ENCODE results near the gene ARMC5. TPM values are rescaled to one million over a fixed set of nuclear protein-coding genes. Genes with fewer than 3 reads are reported as not detected.

The ARMC5 gene
- total and polyA plus RNA-seq, 9 of the 15 experiments (the other 6 are each of a cell fraction or from before 2014, with no cell fraction given) = 0.11 to 13.5 (median 2.1) TPM

- CTCF ChIA-PET (ENCODE audit: low intra/inter-chr PET ratio) = interaction anchor here (0.7 kb wide), 1 partner anchor 245 kb away, joined by 3 read pairs; no protein-coding TSS in a partner anchor
- no TSS peak for BruUV-seq (replicated peaks)
- TF ChIP-seq SP1 (CRISPR knock-in tag; IDR thresholded peaks at IDR 0.05) = no peak
- TF ChIP-seq ILK (tag; IDR thresholded peaks at IDR 0.05; ENCODE audit: borderline replicate concordance, low read depth) = no peak
- TF ChIP-seq HCFC1 (IDR thresholded peaks at IDR 0.05; ENCODE audit: low read depth, low read length) = peak; percentile 30; the same call in 1 of the 2 replicates
- no peak for TF ChIP-seq SP2 (IDR thresholded peaks at IDR 0.05; ENCODE audit: extremely low read depth, low read depth, low read length, poor library complexity, severe bottlenecking)
- no peak for TF ChIP-seq PCBP2 (IDR thresholded peaks at IDR 0.05; ENCODE audit: low read depth, low read length, poor library complexity, severe bottlenecking)
- TF ChIP-seq ZSCAN32 (CRISPR knock-in tag; IDR thresholded peaks at IDR 0.05) = no peak
- TF ChIP-seq KLF10 (CRISPR knock-in tag; IDR thresholded peaks at IDR 0.05) = no peak
- TF ChIP-seq MNT (conservative IDR thresholded peaks at IDR 0.05) = 0 out of 4 replicates have a peak, but pooled peaks have one; percentile 18 to 30
- TF ChIP-seq HNRNPH1 (optimal IDR thresholded peaks at IDR 0.05; ENCODE audit: low read depth, low read length) = no peak
- TF ChIP-seq ZNF431 (CRISPR knock-in tag; IDR thresholded peaks at IDR 0.05) = no peak
- no peak for TF ChIP-seq ZNF75A (CRISPR knock-in tag; IDR thresholded peaks at IDR 0.05)
- peak; percentile 40; the same call in 1 of the 2 replicates for TF ChIP-seq MTA3 (IDR thresholded peaks at IDR 0.05; ENCODE audit: borderline replicate concordance)
- TF ChIP-seq GABPA (tag; conservative IDR thresholded peaks at IDR 0.05; ENCODE audit: low read depth) = no peak
- no peak for TF ChIP-seq MBD2 (IDR thresholded peaks at IDR 0.05; ENCODE audit: borderline replicate concordance, low read depth)
- no peak for TF ChIP-seq DMBX1 (CRISPR knock-in tag; IDR thresholded peaks at IDR 0.05; ENCODE audit: borderline replicate concordance)
- 0 out of 2 replicates have a peak, but pooled peaks have one; percentile 22 for TF ChIP-seq ELF1 (tag; IDR thresholded peaks at IDR 0.05)
- TF ChIP-seq ZBTB33 (CRISPR knock-in tag; IDR thresholded peaks at IDR 0.05) = no peak
These were observed 7.5 kb upstream of the ARMC5 start for GRCh38 chr16:31451681-31452351.

More at GRCh38 chr16:31451681-31452351, 7.5 kb upstream of the ARMC5 start:
- WGBS (ENCODE audit: insufficient coverage, low coverage, missing lambda C conversion rate) = 32% methylated on average over 11 of the region's 11 CpGs
- ATAC-seq (peak; percentile 80), FAIRE-seq (peak; percentile 63), DNase-seq (ENCODE audit: extremely low read depth in 1 of 4, low spot score in 3 of 4) (peak; percentile 62 to 84 (median 67))
- no peak overlapping the region for H3K4me3 ChIP-seq
- no peaks in the 10 kb centered on the region for H3K9me3 ChIP-seq (replicated peaks; ENCODE audit: control insufficient read depth, insufficient read depth, low read depth, low read length)
- peak overlapping the region in 1 of 2 experiments; percentile 62; a peak in 1 of 4 replicates for H3K9ac ChIP-seq (ENCODE audit: insufficient read depth in 1 of 2, low read depth in 2 of 2, low read length in 2 of 2)
- H3K27me3 ChIP-seq (ENCODE audit: control insufficient read depth in 2 of 2, insufficient read depth in 2 of 2, low read length in 2 of 2) = no peaks in the 10 kb centered on the region
- no peaks in the 10 kb centered on the region for H3K9me1 ChIP-seq (ENCODE audit: control insufficient read depth, insufficient read depth, low read length)
- intact Hi-C loops (cut with micrococcal nuclease) = loop anchor here (2.0 to 10.0 kb wide), 4 partner anchors 50 to 497 kb away; partner anchors contain the start of gene SETD1A
- peaks cover 48 to 49% of the 10 kb centered on the region in 2 experiments for H3K4me1 ChIP-seq (replicated peaks in 1 of 2; ENCODE audit: control insufficient read depth in 2 of 2, insufficient read depth in 2 of 2, low read length in 2 of 2)
- H3K79me2 ChIP-seq (ENCODE audit: control insufficient read depth, insufficient read depth, low read length) = peaks cover 27% of the 10 kb centered on the region
- H4K20me1 ChIP-seq (replicated peaks; ENCODE audit: control insufficient read depth, insufficient read depth, low read length) = no peaks in the 10 kb centered on the region; the same call in 1 of the 2 replicates
- H3K27ac ChIP-seq (ENCODE audit: extremely low read depth, low read depth, low read length) = no peak overlapping the region
- H3K36me3 ChIP-seq (ENCODE audit: control insufficient read depth, insufficient read depth, low read length) = peaks cover 15% of the 10 kb centered on the region; the same call in 1 of the 3 replicates
- POLR2A ChIA-PET = interaction anchor here (0.6 to 1.9 kb wide), 9 partner anchors 9 to 677 kb away, joined by 3 to 10 read pairs (median 3); partner anchors contain the start of gene ZNF843
- H3K4me2 ChIP-seq (ENCODE audit: insufficient read depth, low read length) = peak overlapping the region; percentile 40
- peak overlapping the region; percentile 59; the same call in 1 of the 2 replicates for H2AFZ ChIP-seq (ENCODE audit: low read depth, low read length)
- in situ Hi-C loops (cut with MboI) = loop anchor here (10.0 kb wide), 1 partner anchor 243 kb away; no protein-coding TSS in a partner anchor
